Activated T-cell treated with anti-CD3 and anti-CD28 coated beads, Interleukin-2, amount 50 U/mL, for 24 hours (primary cell): Measurements from ENCODE around the gene TRABD2B.

Experiments used
- DNase-seq: peaks from one replicate; pipeline ENCODE4 v3.0.0-alpha.2; 2020
- H3K27ac Mint-ChIP-seq: 2 replicates; pipeline ENCODE4 v1.8.0; 2020; ENCODE audit warnings: mild to moderate bottlenecking, mixed read lengths
- H3K27me3 Mint-ChIP-seq: 2 replicates; pipeline ENCODE4 v1.8.0; 2020; ENCODE audit warnings: mixed read lengths
- H3K36me3 Mint-ChIP-seq: 2 replicates; pipeline ENCODE4 v1.8.0; 2020; ENCODE audit warnings: low read depth, mixed read lengths
- H3K4me1 Mint-ChIP-seq: 2 replicates; pipeline ENCODE4 v1.8.0; 2020; ENCODE audit warnings: low read depth, mixed read lengths
- H3K4me3 Mint-ChIP-seq: 2 replicates; pipeline ENCODE4 v1.8.0; 2020; ENCODE audit warnings: mild to moderate bottlenecking, moderate library complexity, mixed read lengths
- H3K9me3 Mint-ChIP-seq: 2 replicates; pipeline ENCODE4 v1.8.0; 2020; ENCODE audit warnings: mixed read lengths

Gene TRABD2B

DNA sequence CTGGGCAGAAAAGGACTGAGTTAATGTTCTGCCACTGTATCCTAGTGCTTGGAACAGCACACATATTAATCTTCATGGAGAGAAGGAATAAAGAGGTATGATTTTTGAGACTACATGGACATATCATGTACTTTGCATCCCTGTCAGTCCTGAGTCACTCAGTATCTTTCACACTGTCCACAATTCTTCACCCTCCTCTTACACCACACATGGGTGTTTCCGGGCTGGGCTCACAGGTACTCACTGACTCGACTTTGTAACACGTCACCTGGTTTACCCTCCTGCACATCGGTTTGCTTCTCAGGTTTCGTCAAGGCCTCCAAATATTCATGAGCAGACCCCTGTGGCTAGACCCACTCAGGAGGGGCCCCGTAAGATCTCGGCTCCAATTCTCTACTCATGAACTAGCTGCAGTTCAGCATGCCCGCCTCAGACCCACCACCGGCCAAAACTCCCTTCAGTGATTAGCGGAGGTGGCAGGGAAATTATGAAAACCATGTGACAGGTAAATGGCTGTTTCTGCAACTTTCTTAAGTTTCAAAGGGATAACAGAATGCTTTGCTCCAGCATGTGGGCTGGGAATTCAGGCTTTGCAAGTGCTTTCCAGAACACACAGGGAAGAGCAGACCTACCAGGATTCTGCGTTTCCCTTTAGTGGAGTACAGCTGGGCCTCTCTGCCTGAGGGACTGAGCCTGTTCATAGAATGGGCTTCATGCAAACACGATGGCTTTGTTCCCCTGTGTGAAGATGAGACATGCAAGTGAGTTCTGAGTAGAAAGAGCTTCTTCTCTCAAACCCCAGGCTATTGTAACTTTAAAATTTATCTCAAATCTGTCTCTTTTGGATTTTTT lies 31.3 kb upstream of the TRABD2B start:
- Mint-ChIP-seq H3K36me3 (no peaks in the 10 kb centered on the region), H3K27ac (no peak overlapping the region)
- no peak for DNase-seq

DNA sequence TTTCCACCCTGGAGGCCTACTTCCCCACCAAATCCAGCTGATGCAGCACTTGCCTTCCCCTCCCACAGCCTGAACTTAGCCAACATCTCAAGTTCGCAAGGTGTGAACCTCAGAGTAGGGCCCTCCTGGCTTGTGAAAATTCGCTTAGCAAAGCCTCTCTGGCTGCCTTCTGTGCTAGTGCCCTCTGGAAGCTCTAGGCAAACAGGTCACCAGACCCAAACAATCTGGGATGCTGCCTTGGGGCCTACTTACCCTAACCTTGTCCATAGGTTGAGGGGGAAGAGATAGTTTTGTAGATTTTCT lies 30.3 kb upstream of the TRABD2B start:
- Mint-ChIP-seq H3K27ac (no peak overlapping the region), H3K9me3 (no peaks in the 10 kb centered on the region), H3K27me3 (peaks cover 3% of the 10 kb centered on the region), H3K4me1 (no peaks in the 10 kb centered on the region), H3K4me3 (no peak overlapping the region), H3K36me3 (no peaks in the 10 kb centered on the region)
- no peak for DNase-seq

More for the DNA sequence above, 31.3 kb upstream of the TRABD2B start:
- no peak overlapping the region for H3K4me3 Mint-ChIP-seq
- H3K4me1 Mint-ChIP-seq: no peaks in the 10 kb centered on the region
- H3K9me3 Mint-ChIP-seq: no peaks in the 10 kb centered on the region
- peaks cover 3% of the 10 kb centered on the region for H3K27me3 Mint-ChIP-seq

DNA sequence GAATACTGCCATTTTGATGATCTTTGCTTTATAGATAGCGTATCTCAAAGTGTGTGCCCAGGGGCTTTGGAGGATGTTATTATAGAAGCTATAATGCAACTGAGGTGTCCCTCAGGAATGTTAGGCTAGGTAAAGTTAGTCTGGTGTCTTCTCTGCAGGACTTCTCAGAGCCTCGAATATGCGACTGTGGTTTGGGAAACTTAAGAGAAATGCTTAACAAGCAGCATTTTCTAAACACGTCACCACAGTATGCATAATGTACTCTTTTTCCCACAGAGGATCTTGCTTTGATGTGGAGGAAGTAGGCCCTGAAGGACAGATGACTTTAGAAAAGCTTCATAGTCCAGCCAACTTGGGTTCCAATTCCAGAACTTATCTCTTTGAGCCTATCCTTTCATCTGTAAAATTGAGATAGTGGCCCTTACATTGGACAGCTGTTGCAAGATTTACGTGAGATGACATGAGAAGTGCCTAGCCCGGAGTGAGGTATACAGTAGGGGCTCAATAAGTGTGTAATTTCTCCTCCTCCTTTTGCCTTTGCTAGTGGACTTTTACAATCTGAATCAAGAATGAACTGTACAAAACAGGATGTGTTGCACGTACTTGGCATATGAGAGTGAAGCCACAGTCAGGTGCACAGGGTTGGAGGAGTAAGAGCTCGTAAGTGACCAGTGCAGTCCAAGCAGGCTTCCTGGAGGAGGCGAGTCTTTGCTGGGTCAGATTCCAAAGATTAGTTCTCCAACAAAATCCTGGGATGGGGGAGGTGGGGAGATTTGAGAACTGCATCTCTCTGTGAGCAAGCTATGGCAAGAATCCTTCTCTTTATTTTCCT lies 29.7 kb upstream of the TRABD2B start:
- H3K4me1 Mint-ChIP-seq: no peaks in the 10 kb centered on the region
- H3K9me3 Mint-ChIP-seq: no peaks in the 10 kb centered on the region
- H3K27ac Mint-ChIP-seq: no peak overlapping the region
- no peak overlapping the region for H3K4me3 Mint-ChIP-seq
- no peak for DNase-seq
- H3K36me3 Mint-ChIP-seq: no peaks in the 10 kb centered on the region
- H3K27me3 Mint-ChIP-seq: peaks cover 3% of the 10 kb centered on the region

DNA sequence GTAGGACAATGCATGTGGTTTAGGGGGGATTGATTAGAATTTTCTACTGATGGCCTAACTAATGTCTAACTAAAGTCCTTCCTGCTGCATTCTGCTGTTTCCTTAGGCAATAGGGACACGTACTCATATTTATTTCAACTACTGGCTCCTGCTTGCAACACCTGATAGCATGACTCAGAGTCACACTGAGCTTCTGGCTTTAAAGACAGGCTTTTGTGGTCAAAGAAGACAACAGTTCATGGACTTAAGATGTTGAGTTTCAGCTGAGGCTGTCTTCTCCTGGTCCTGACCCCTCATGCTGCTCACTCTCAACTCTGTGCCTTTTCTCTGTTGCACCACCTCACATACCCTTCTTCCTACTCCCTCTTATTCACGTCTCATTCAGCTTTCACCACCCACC lies 29.1 kb upstream of the TRABD2B start:
- no peak for DNase-seq
- H3K4me3 Mint-ChIP-seq: no peak overlapping the region
- no peaks in the 10 kb centered on the region for H3K36me3 Mint-ChIP-seq

DNA sequence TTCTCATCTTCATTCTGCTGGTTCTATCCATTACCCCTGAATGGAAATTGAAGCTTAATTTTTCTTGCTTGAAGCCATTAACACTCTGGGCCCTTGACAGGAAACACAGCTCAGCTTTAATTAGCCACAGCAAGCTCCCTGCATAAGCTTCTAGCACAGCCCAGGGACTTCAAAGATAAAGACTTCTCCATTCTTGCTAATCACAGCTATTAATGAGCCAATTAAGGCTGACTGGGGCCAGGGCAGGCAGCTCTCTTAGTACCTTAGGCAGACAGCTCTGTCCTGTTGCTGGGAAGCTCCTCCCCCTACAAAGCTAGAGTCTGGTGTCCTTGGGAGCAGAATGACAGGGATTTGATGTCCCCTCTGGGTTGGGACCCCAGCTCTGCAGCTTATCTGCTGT lies 27.9 kb upstream of the TRABD2B start:
- no peak for DNase-seq
- Mint-ChIP-seq H3K9me3 (no peaks in the 10 kb centered on the region), H3K4me1 (no peaks in the 10 kb centered on the region), H3K27me3 (peaks cover 9% of the 10 kb centered on the region), H3K27ac (no peak overlapping the region), H3K36me3 (no peaks in the 10 kb centered on the region), H3K4me3 (no peak overlapping the region)

More for the DNA sequence above, 29.1 kb upstream of the TRABD2B start:
- H3K27ac Mint-ChIP-seq: no peak overlapping the region
- no peaks in the 10 kb centered on the region for H3K4me1 Mint-ChIP-seq
- no peaks in the 10 kb centered on the region for H3K9me3 Mint-ChIP-seq
- no peaks in the 10 kb centered on the region for H3K27me3 Mint-ChIP-seq

DNA sequence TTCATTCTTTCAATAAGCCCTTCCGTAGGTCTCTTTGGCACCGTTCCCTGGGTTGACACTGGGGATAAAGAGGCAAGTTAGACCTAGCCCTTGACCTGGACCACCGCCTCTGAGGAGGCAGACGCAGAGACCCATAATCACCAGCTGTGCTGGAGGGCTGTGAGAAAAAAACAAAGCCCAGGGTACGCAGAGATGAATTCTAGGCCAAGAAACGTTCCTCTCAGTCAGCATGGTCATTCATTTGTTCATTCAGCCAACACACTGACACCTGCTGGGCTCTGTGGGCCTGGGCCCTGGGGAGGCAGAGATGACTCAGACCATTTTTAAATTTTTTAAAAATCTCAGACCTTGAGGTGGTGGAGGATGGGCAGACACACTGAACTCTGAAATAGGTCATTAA lies 26.3 kb upstream of the TRABD2B start:
- no peak overlapping the region for H3K27ac Mint-ChIP-seq
- no peak overlapping the region for H3K4me3 Mint-ChIP-seq
- no peaks in the 10 kb centered on the region for H3K9me3 Mint-ChIP-seq
- H3K27me3 Mint-ChIP-seq: peaks cover 16% of the 10 kb centered on the region
- no peaks in the 10 kb centered on the region for H3K36me3 Mint-ChIP-seq
- no peak for DNase-seq
- no peaks in the 10 kb centered on the region for H3K4me1 Mint-ChIP-seq

DNA sequence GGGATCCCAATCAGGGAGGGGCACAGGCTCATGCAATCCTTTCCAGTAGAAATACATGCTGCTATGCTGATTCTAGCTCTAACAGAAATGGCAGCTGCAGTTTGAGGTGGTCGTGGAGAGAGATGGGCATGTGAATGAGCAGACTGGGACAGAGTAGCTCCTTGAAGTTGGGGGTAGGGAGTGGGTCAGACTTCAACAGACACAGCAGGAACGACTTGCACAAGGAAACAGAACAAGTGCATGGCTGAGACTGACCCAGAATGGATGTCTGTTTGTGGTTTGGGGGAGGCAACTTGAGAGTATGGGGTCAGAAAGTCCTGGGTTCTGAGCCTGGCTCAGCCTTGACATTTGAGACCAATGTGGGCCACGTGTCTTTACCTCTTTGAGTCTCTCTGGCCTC lies 25.1 kb upstream of the TRABD2B start:
- Mint-ChIP-seq H3K4me3 (no peak overlapping the region), H3K27ac (no peak overlapping the region), H3K27me3 (peaks cover 16% of the 10 kb centered on the region), H3K9me3 (no peaks in the 10 kb centered on the region), H3K36me3 (no peaks in the 10 kb centered on the region), H3K4me1 (no peaks in the 10 kb centered on the region)
- no peak for DNase-seq

DNA sequence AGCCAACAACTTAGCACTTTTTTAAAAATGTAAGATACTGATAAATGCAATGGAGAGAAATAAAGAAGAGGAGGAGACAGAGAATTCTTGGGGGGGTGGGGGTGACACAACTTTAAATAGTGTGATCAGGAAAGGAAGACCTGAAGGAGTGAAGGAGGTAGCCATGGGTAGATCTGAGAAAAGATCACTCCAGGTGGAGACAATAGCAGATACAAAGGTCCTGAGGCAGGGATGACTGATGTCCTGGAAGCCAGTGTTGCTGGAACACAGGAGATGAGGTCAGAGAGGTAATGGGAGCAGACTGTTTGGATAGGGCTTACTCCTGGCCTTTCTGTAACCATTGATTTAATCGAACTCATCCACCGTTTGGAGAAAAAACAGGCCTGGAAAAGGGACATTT lies 24.6 kb upstream of the TRABD2B start:
- no peak overlapping the region for H3K4me3 Mint-ChIP-seq
- H3K9me3 Mint-ChIP-seq: no peaks in the 10 kb centered on the region
- DNase-seq: no peak
- H3K36me3 Mint-ChIP-seq: no peaks in the 10 kb centered on the region
- no peak overlapping the region for H3K27ac Mint-ChIP-seq
- peaks cover 19% of the 10 kb centered on the region for H3K27me3 Mint-ChIP-seq
- no peaks in the 10 kb centered on the region for H3K4me1 Mint-ChIP-seq

DNA sequence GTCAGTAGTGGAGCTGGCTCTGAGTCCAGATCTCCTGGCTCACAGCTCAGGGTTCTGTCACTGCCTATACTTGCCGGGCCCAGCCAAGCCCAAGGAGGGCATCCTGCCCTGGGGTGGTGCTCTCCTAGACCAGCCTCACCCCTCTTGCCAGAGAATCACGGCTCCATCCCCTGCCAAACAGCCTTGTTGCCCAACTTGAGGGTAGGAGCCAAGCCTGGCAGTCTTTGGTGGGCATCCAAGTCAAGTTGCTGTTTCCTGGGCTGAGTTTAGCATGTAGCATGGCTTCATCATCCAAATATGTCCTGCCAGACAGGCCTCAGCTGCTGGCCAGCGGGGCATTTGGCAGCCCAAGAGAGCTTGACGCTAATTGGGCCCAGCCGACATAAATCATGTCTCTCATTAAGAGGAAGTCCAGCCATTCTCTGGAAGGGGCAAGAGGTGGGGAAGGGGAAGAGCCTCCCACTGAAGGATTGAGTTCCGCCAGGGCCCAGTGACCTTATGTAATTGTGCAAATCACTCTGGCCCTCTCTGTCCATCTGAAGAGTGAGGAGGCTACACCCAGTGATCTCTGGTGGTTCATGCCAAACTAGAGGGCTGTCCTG lies 22.6 kb upstream of the TRABD2B start:
- H3K27me3 Mint-ChIP-seq: peaks cover 34% of the 10 kb centered on the region

DNA sequence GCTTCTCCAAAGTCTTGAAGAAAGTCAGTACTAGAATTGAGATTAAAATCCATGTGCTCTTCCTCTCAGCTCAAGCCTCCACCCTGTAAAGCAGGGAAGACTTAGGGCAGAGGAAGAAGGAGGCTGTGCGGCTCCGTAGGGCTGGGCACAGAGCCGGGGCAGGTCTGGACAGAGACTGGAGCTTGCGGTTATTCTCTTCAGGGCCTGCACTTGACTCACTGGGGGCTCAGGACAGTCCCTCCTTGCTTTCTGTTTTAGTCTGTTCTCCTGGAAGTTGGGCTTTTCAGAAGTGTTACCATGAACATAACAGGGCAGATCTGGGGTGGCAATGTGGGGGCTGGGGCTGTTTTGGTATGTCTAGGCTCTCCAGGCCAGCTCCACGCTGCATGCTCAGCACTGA lies 21.6 kb upstream of the TRABD2B start:
- peaks cover 40% of the 10 kb centered on the region for H3K27me3 Mint-ChIP-seq
- H3K9me3 Mint-ChIP-seq: no peaks in the 10 kb centered on the region
- no peak overlapping the region for H3K27ac Mint-ChIP-seq
- H3K4me3 Mint-ChIP-seq: no peak overlapping the region
- no peaks in the 10 kb centered on the region for H3K4me1 Mint-ChIP-seq
- H3K36me3 Mint-ChIP-seq: no peaks in the 10 kb centered on the region
- DNase-seq: no peak

More for the DNA sequence above, 22.6 kb upstream of the TRABD2B start:
- Mint-ChIP-seq H3K4me1 (no peaks in the 10 kb centered on the region), H3K4me3 (no peak overlapping the region), H3K36me3 (no peaks in the 10 kb centered on the region), H3K27ac (no peak overlapping the region), H3K9me3 (no peaks in the 10 kb centered on the region)
- no peak for DNase-seq

DNA sequence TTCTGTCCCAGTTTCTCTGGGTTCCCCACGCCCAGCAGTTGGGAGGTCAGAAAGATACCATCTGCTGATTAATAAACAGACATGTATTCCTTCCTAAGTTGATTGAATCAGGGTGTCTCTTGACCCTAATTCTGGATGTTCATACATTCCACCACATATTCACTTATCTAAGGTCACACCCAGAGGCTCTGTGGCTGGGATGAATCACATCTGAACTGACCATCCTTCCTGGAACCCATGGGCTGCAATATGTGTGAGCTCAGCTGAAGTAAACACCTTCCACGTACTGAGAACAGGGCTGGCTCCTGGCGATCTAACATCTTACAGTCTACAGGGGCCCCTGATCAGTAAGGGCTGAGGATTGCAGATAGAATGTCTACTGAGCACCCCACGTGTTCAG lies 20.5 kb upstream of the TRABD2B start:
- Mint-ChIP-seq H3K4me1 (no peaks in the 10 kb centered on the region), H3K27ac (no peak overlapping the region), H3K36me3 (no peaks in the 10 kb centered on the region), H3K27me3 (peaks cover 43% of the 10 kb centered on the region), H3K4me3 (no peak overlapping the region), H3K9me3 (no peaks in the 10 kb centered on the region)
- DNase-seq: no peak

DNA sequence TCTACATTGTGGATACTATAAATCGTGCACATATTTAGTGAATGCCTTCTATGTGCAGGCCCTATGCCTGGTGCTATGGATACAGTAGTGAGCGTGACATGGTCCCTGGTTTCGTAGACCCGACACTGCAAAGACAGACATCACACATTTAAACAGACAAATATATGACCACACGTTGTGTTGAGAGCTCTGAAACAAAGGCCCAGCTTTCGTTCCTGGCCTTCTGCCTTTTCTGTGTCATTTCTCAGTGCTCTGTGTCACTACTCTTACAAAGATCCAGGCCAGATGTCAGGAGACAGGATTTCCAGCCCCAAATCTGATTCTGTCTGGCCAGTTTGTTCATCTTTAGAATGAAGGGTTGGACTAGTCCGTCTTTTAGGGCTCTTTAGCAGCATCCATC lies 19.3 kb upstream of the TRABD2B start:
- H3K9me3 Mint-ChIP-seq: no peaks in the 10 kb centered on the region
- no peaks in the 10 kb centered on the region for H3K4me1 Mint-ChIP-seq
- DNase-seq: no peak
- H3K27me3 Mint-ChIP-seq: peaks cover 43% of the 10 kb centered on the region
- H3K36me3 Mint-ChIP-seq: no peaks in the 10 kb centered on the region
- H3K27ac Mint-ChIP-seq: no peak overlapping the region
- no peak overlapping the region for H3K4me3 Mint-ChIP-seq

DNA sequence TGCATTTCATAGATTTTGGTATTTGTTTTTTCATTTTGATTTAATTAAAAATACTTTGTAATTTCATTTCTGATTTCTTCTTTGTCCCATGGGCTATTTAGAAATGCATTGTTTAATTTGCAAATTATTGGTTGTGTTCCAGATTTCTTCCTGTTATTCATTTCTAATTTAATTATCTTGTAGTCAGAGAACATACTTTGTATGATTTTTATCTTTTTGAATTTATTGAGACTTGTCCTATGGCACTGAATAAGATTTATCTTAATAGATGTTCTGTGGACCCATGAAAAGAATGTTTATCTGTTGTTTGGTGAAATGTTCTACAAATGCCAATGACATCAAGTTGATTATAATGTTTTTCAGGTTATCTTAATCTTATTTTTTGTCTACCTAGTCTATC lies 16.1 kb upstream of the TRABD2B start:
- H3K4me3 Mint-ChIP-seq: no peak overlapping the region
- peaks cover 26% of the 10 kb centered on the region for H3K27me3 Mint-ChIP-seq
- no peak overlapping the region for H3K27ac Mint-ChIP-seq
- DNase-seq: no peak
- no peaks in the 10 kb centered on the region for H3K9me3 Mint-ChIP-seq
- H3K4me1 Mint-ChIP-seq: no peaks in the 10 kb centered on the region
- no peaks in the 10 kb centered on the region for H3K36me3 Mint-ChIP-seq

DNA sequence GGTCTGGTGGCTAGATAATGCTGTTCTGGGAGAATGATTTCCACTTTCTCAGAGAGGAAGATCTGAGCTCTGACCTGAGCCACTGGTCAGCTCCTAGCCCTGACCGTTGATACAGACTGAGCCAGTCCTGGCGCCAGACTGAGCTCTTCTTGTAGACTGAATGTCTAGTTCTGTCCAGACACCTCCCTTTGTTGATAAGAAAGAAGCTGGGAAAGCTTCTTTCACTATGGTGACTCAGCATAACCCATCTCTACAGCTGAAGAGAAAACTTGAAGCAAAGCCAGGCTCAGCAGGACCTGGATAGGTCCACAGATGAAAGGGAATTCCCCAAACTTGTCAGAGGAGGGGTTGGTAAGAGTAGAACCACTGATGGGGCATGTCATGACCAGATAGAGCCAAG lies 9.9 kb upstream of the TRABD2B start:
- Mint-ChIP-seq H3K9me3 (no peaks in the 10 kb centered on the region), H3K4me3 (no peak overlapping the region), H3K27me3 (peaks cover 5% of the 10 kb centered on the region), H3K27ac (no peak overlapping the region), H3K4me1 (no peaks in the 10 kb centered on the region), H3K36me3 (no peaks in the 10 kb centered on the region)
- DNase-seq: no peak

DNA sequence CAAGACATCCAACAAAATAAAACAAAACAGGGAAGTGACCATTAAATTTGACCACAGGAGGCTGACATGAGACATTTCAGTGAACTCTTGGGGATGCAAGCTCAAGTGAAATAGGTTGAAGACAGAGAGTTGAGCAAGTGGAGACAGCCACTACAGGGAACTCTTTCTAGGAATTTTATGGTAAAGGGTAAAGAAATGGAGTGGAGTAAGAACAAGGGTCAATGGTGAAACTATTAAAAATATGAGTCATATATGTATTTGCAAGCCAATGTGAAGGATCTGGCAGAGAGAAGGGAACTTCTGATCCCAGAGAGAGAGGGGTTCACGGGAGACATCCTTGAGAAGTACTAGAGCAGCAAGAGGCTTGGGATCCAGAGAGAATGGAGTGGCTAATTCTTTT lies 9.1 kb upstream of the TRABD2B start:
- Mint-ChIP-seq H3K27ac (no peak overlapping the region), H3K9me3 (no peaks in the 10 kb centered on the region), H3K4me1 (no peaks in the 10 kb centered on the region), H3K36me3 (no peaks in the 10 kb centered on the region), H3K4me3 (no peak overlapping the region), H3K27me3 (peaks cover 9% of the 10 kb centered on the region)
- DNase-seq: no peak
